H1 (cell line): ENCODE measurements around the gene HBS1L. TPM values are rescaled to one million over a fixed set of nuclear protein-coding genes. Genes with fewer than 3 reads are reported as not detected.

Experiments
- CTCF ChIA-PET: fragments of 300-600 bp; sonication (Branson Sonifier 250); formaldehyde crosslinking; loops from one replicate; lab custom pipeline; 2021; ENCODE audit not compliant: partially characterized antibody; lab: Charles Lee
- POLR2A ChIA-PET: fragments of 300-600 bp; sonication (Branson Sonifier 250); formaldehyde crosslinking; loops from one replicate; lab custom pipeline; 2021; ENCODE audit warnings: inconsistent platforms; ENCODE audit not compliant: partially characterized antibody; lab: Charles Lee
- DNase-seq, 2 experiments: peaks; one replicate each; pipeline versions ENCODE4 v3.0.0 to v3.0.0-alpha.2; 2010 to 2022; ENCODE audit warnings: low spot score in 2 of 2, low read depth in 1 of 2, mixed read lengths in 1 of 2
- FAIRE-seq: peaks from 2 replicates; lab custom pipeline; 2011; peaks lifted over from hg19 to GRCh38; lab: Jason Lieb, UNC
- H2AFZ ChIP-seq: 2 replicates; pipeline ENCODE4 v1.8.1; 2012; ENCODE audit warnings: low read length, inconsistent platforms
- H2AK5ac ChIP-seq: 2 replicates; pipeline ENCODE4 v1.6.1; 2013; ENCODE audit warnings: low read depth, low read length
- H2BK120ac ChIP-seq: replicated peaks from 2 replicates; pipeline ENCODE3; 2013; ENCODE audit warnings: low read depth, low read length, inconsistent platforms
- H2BK12ac ChIP-seq: 2 replicates; pipeline ENCODE4 v1.6.1; 2013; ENCODE audit warnings: low read depth, low read length
- H2BK15ac ChIP-seq: 2 replicates; pipeline ENCODE4 v1.6.1; 2013; ENCODE audit warnings: low read length
- H2BK20ac ChIP-seq: 2 replicates; pipeline ENCODE4 v1.6.1; 2013; ENCODE audit warnings: low read length
- H2BK5ac ChIP-seq: 2 replicates; pipeline ENCODE4 v1.6.1; 2013; ENCODE audit warnings: low read depth, low read length
- H3K14ac ChIP-seq: 2 replicates; pipeline ENCODE4 v1.6.1; 2013; ENCODE audit warnings: inconsistent platforms; ENCODE audit not compliant: insufficient read length
- H3K18ac ChIP-seq: 2 replicates; pipeline ENCODE4 v1.6.1; 2013; ENCODE audit warnings: low read length; ENCODE audit errors: extremely low read depth
- H3K23ac ChIP-seq: 2 replicates; pipeline ENCODE4 v1.6.1; 2013; ENCODE audit warnings: inconsistent platforms; ENCODE audit not compliant: insufficient read length
- H3K23me2 ChIP-seq: 2 replicates; pipeline ENCODE4 v1.6.1; 2013; ENCODE audit warnings: low read depth, low read length
- H3K27ac ChIP-seq: 2 replicates; pipeline ENCODE4 v1.6.1; 2011; ENCODE audit warnings: low read depth, low read length, inconsistent platforms
- H3K27me3 ChIP-seq, 4 experiments: replicated peaks in 1 of 4; 1 replicate in 1 of 4; 2 replicates in 3 of 4; pipeline versions ENCODE4 v1.6.1 to v1.8.1; 2011 to 2013; ENCODE audit warnings: low read length in 3 of 4, mild to moderate bottlenecking in 3 of 4, inconsistent platforms in 2 of 4, mixed read lengths in 2 of 4, moderate library complexity in 1 of 4; ENCODE audit not compliant: control insufficient read depth in 3 of 4, insufficient read depth in 3 of 4; ENCODE audit errors: extremely low read depth in 1 of 4
- H3K36me3 ChIP-seq, 4 experiments: 2 replicates each; pipeline versions ENCODE4 v1.6.1 to v1.8.1; 2011 to 2013; ENCODE audit warnings: mild to moderate bottlenecking in 4 of 4, low read length in 3 of 4, moderate library complexity in 2 of 4, control low read depth in 1 of 4, inconsistent platforms in 1 of 4; ENCODE audit not compliant: insufficient read depth in 4 of 4, control insufficient read depth in 2 of 4
- H3K4ac ChIP-seq: replicated peaks from 2 replicates; pipeline ENCODE3; 2013; ENCODE audit warnings: low read length, low read depth, mixed read lengths, inconsistent platforms; ENCODE audit not compliant: insufficient read length
- H3K4me1 ChIP-seq, 4 experiments: replicated peaks in 1 of 4; 1 replicate in 1 of 4; 2 replicates in 3 of 4; pipeline versions ENCODE4 v1.6.1 to v1.8.1; 2011 to 2013; ENCODE audit warnings: low read length in 3 of 4, inconsistent platforms in 2 of 4, mixed read lengths in 1 of 4; ENCODE audit not compliant: insufficient read depth in 4 of 4, control insufficient read depth in 3 of 4
- H3K4me2 ChIP-seq, 2 experiments: 2 replicates each; pipeline versions ENCODE4 v1.6.1 to v1.8.1; 2011 to 2013; ENCODE audit warnings: low read depth in 2 of 2, low read length in 2 of 2, control low read depth in 1 of 2, inconsistent platforms in 1 of 2, mild to moderate bottlenecking in 1 of 2; ENCODE audit not compliant: insufficient read depth in 1 of 2
- H3K4me3 ChIP-seq, 4 experiments: fragments of 200-600, 300-600 bp in 1 of 4; sonication (generic), shearing (Covaris generic), sonication (Bioruptor Twin) in 1 of 4; 2 replicates each; pipeline versions ENCODE4 v1.5.1 to v1.8.1; 2011 to 2016; ENCODE audit warnings: low read length in 4 of 4, low read depth in 3 of 4, control low read depth in 2 of 4, inconsistent platforms in 2 of 4, mild to moderate bottlenecking in 2 of 4, mixed read lengths in 1 of 4, moderate library complexity in 1 of 4; ENCODE audit not compliant: insufficient read depth in 2 of 4; ENCODE audit errors: extremely low read depth in 1 of 4
- H3K56ac ChIP-seq: replicated peaks from 2 replicates; pipeline ENCODE3; 2013; ENCODE audit warnings: low read depth, mild to moderate bottlenecking, mixed read lengths, low read length, inconsistent platforms; ENCODE audit not compliant: insufficient read length
- H3K79me1 ChIP-seq: 2 replicates; pipeline ENCODE4 v1.6.1; 2013; ENCODE audit warnings: low read depth, low read length, control low read depth
- H3K79me2 ChIP-seq, 2 experiments: 2 replicates each; pipeline versions ENCODE4 v1.6.1 to v1.8.1; 2012 to 2013; ENCODE audit warnings: low read length in 2 of 2, mild to moderate bottlenecking in 2 of 2, inconsistent platforms in 1 of 2; ENCODE audit not compliant: insufficient read depth in 2 of 2, control insufficient read depth in 1 of 2
- H3K9ac ChIP-seq, 4 experiments: replicated peaks in 1 of 4; 1 replicate in 1 of 4; 2 replicates in 3 of 4; pipeline versions ENCODE4 v1.6.1 to v1.8.1; 2011 to 2013; ENCODE audit warnings: low read depth in 3 of 4, low read length in 3 of 4, control low read depth in 2 of 4, mild to moderate bottlenecking in 2 of 4, moderate library complexity in 2 of 4, inconsistent platforms in 1 of 4; ENCODE audit errors: extremely low read depth in 1 of 4
- H3K9me3 ChIP-seq, 2 experiments: 2 replicates each; pipeline versions ENCODE4 v1.6.1 to v1.8.1; 2012 to 2013; ENCODE audit warnings: mild to moderate bottlenecking in 2 of 2, moderate library complexity in 2 of 2, control low read depth in 1 of 2, inconsistent platforms in 1 of 2, low read depth in 1 of 2, low read length in 1 of 2, mixed read lengths in 1 of 2; ENCODE audit not compliant: insufficient read depth in 2 of 2
- H4K20me1 ChIP-seq, 2 experiments: replicated peaks in 1 of 2; 2 replicates each; pipeline versions ENCODE3 to v1.8.1; 2011 to 2013; ENCODE audit warnings: inconsistent platforms in 2 of 2, low read length in 2 of 2, mild to moderate bottlenecking in 1 of 2; ENCODE audit not compliant: insufficient read depth in 2 of 2, control insufficient read depth in 1 of 2
- H4K5ac ChIP-seq: 2 replicates; pipeline ENCODE4 v1.6.1; 2013; ENCODE audit warnings: low read length, low read depth, mixed read lengths, inconsistent platforms; ENCODE audit not compliant: insufficient read length
- H4K8ac ChIP-seq: 2 replicates; pipeline ENCODE4 v1.8.0; 2013; ENCODE audit warnings: mild to moderate bottlenecking, moderate library complexity, low read length, inconsistent platforms; ENCODE audit not compliant: insufficient read depth; ENCODE audit errors: extremely low read depth
- H4K91ac ChIP-seq: replicated peaks from 2 replicates; pipeline ENCODE3; 2013; ENCODE audit warnings: low read length, mixed read lengths, inconsistent platforms; ENCODE audit not compliant: insufficient read length
- ASH2L ChIP-seq: fragments of 200-600, 300-600 bp; sonication (generic); IDR thresholded peaks from one replicate; pipeline ENCODE4 v1.7.1; 2017; ENCODE audit warnings: low read length
- BACH1 ChIP-seq: IDR thresholded peaks from 2 replicates; pipeline ENCODE4 v1.6.1; 2012; ENCODE audit warnings: low read length, improper control_type of control experiment
- CHD1 ChIP-seq: IDR thresholded peaks from 2 replicates; pipeline ENCODE4 v1.6.1; 2012; ENCODE audit warnings: low read depth, low read length, improper control_type of control experiment
- HDAC2 ChIP-seq, 2 experiments: fragments of 300-600 bp in 1 of 2; sonication (generic) in 1 of 2; IDR thresholded peaks; 2 replicates each; pipeline ENCODE4 v1.6.1; 2011 to 2012; ENCODE audit warnings: low read depth in 2 of 2, low read length in 2 of 2, mild to moderate bottlenecking in 2 of 2, moderate library complexity in 2 of 2, borderline replicate concordance in 1 of 2, inconsistent platforms in 1 of 2
- KDM1A ChIP-seq: fragments of 200-600, 300-600 bp; sonication (generic); IDR thresholded peaks from 2 replicates; pipeline ENCODE4 v1.7.1; 2016; ENCODE audit warnings: mild to moderate bottlenecking, low read length, borderline replicate concordance
- KDM4A ChIP-seq: IDR thresholded peaks from one replicate; pipeline ENCODE4 v1.7.1; 2012; ENCODE audit warnings: low read depth, mild to moderate bottlenecking, moderate library complexity, low read length, inconsistent platforms; ENCODE audit not compliant: severe bottlenecking
- RBBP5 ChIP-seq: IDR thresholded peaks from 2 replicates; pipeline ENCODE4 v1.7.1; 2012; ENCODE audit warnings: low read depth, mild to moderate bottlenecking, inconsistent platforms, low read length, moderate library complexity, borderline replicate concordance
- SIRT6 ChIP-seq: IDR thresholded peaks from one replicate; pipeline ENCODE4 v1.7.1; 2012; ENCODE audit warnings: low read length, inconsistent platforms
- SP1 ChIP-seq: IDR thresholded peaks from 2 replicates; pipeline ENCODE4 v1.6.1; 2011; ENCODE audit warnings: low read depth, low read length
- SP2 ChIP-seq: IDR thresholded peaks from 2 replicates; pipeline ENCODE4 v1.6.1; 2012; ENCODE audit warnings: mild to moderate bottlenecking, low read length, inconsistent platforms
- TAF7 ChIP-seq: optimal IDR thresholded peaks from 2 replicates; pipeline ENCODE3; 2011; ENCODE audit warnings: low read depth, mild to moderate bottlenecking, inconsistent platforms, low read length, moderate library complexity, borderline replicate concordance
- TBP ChIP-seq: IDR thresholded peaks from 2 replicates; pipeline ENCODE4 v1.6.1; 2011; ENCODE audit warnings: low read depth, low read length, improper control_type of control experiment
- WGBS, 2 experiments: shearing (Covaris generic) in 1 of 2; methylation state at CpG; one replicate each; pipeline versions ENCODE4 v1.1.6 to v1.1.7; 2013 to 2015; ENCODE audit warnings: low lambda C conversion rate in 2 of 2, mixed read lengths in 2 of 2, inconsistent platforms in 1 of 2, low coverage in 1 of 2, missing lambda C conversion rate in 1 of 2; ENCODE audit not compliant: insufficient replicate concordance in 2 of 2, insufficient coverage in 1 of 2, insufficient read length in 1 of 2; ENCODE audit errors: extremely low coverage in 1 of 2, missing lambda C conversion rate in 1 of 2; 5-methylcytosine and 5-hydroxymethylcytosine counted together
- polyA plus RNA-seq, 7 experiments: library from polyadenylated mRNA; depleted of rRNA in 3 of 7; stranded (reverse) in 5 of 7; unstranded in 2 of 7; fragments of >200 nt in 5 of 7; fragments of 200-250 nt in 2 of 7; gene quantifications; 1 replicate in 5 of 7; 2 replicates in 1 of 7; 4 replicates in 1 of 7; pipeline versions ENCODE4 v1.2.1 to v1.2.3, GENCODE V29; 2011 to 2013; ENCODE audit warnings: missing spikeins in 2 of 7, mixed read lengths in 2 of 7
- total RNA-seq: library from RNA; stranded (reverse); fragmentation: NEBNext Ultra II Directional; extraction: Animal tissue kit (Norgen Biotek cat#: 25700); gene quantifications from 2 replicates; pipeline ENCODE4 v1.2.1, GENCODE V29; 2021

HBS1L gene
- total and polyA plus RNA-seq, 2 of the 8 experiments (the other 6 are each of a cell fraction or from before 2014, with no cell fraction given), result 28.1 to 97.1 TPM

GRCh38 chr6:135066397-135066796, 11.8 kb upstream of the HBS1L start:
- H3K4me1 ChIP-seq, result peaks cover 0 to 2% (median 0%) of the 10 kb centered on the region in 4 experiments; a peak in 1 of 7 replicates
- 88% methylated on average over 2 of the region's 2 CpGs; no CpG with 5 or more reads in 1 of the 2 experiments for WGBS, 2 experiments

More at GRCh38 chr6:135066397-135066796, 11.8 kb upstream of the HBS1L start:
- no peaks in the 10 kb centered on the region for H3K23me2 ChIP-seq
- H3K14ac ChIP-seq, result no peak overlapping the region
- POLR2A ChIA-PET, result no interaction called here
- H3K9ac ChIP-seq, result no peak overlapping the region
- no peaks in the 10 kb centered on the region for H4K20me1 ChIP-seq
- no peaks in the 10 kb centered on the region for H3K36me3 ChIP-seq
- no peak for DNase-seq
- H2BK5ac ChIP-seq, result no peak overlapping the region
- H2AFZ ChIP-seq, result no peak overlapping the region
- no peak overlapping the region for H2BK20ac ChIP-seq
- no peak overlapping the region for H3K4me2 ChIP-seq
- no peak overlapping the region for H2BK120ac ChIP-seq
- no peak overlapping the region for H2BK15ac ChIP-seq
- no peak overlapping the region for H2AK5ac ChIP-seq
- H3K4me3 ChIP-seq, result no peak overlapping the region
- H4K91ac ChIP-seq, result no peak overlapping the region
- H3K27me3 ChIP-seq, result no peaks in the 10 kb centered on the region
- no peak overlapping the region for H3K56ac ChIP-seq
- no peak overlapping the region for H2BK12ac ChIP-seq
- H3K18ac ChIP-seq, result no peak overlapping the region
- H3K9me3 ChIP-seq, result no peaks in the 10 kb centered on the region
- no peak overlapping the region for H4K8ac ChIP-seq
- H3K23ac ChIP-seq, result no peak overlapping the region
- H3K79me2 ChIP-seq, result no peaks in the 10 kb centered on the region
- H3K4ac ChIP-seq, result no peak overlapping the region
- FAIRE-seq, result no peak
- no peak overlapping the region for H3K27ac ChIP-seq
- H4K5ac ChIP-seq, result no peak overlapping the region
- CTCF ChIA-PET, result no interaction called here
- no peaks in the 10 kb centered on the region for H3K79me1 ChIP-seq
- TF ChIP-seq HDAC2 (IDR thresholded peaks at IDR 0.05; ENCODE audit: borderline replicate concordance in 1 of 2, low read depth in 2 of 2, low read length in 2 of 2) (no peak), KDM4A (no peak), CHD1 (no peak), KDM1A (no peak), ASH2L (no peak), SP2 (no peak), SIRT6 (no peak), BACH1 (no peak), RBBP5 (no peak), TBP (no peak), TAF7 (no peak), SP1 (no peak)
- TF ChIP-seq, all 59 proteins: peak for 0
